HEK293 (cell line): Measurements from ENCODE around the gene C1orf115.
A peak's percentile ranks its signal among the peaks of the same experiment; 100 is the strongest.

ENCODE experiments used
- CTCF ChIA-PET: fragments of 350-600 bp; formaldehyde crosslinking; extraction: SDS; loops from one replicate; lab custom pipeline; 2021; ENCODE audit warnings: antibody characterized with exemption; lab: Yijun Ruan, JAX
- POLR2A ChIA-PET: fragments of 300-600 bp; formaldehyde crosslinking; extraction: SDS; loops from one replicate; lab custom pipeline; 2020; ENCODE audit warnings: antibody characterized with exemption, inconsistent platforms; lab: Yijun Ruan, JAX
- H3K27ac ChIP-seq: fragments of 200-500 bp; sonication (Bioruptor generic); 2 replicates; pipeline ENCODE4 v1.5.1; 2014; ENCODE audit warnings: low read depth, low read length, control low read depth, inconsistent platforms; ENCODE audit errors: extremely low read depth
- H3K36me3 ChIP-seq, 2 experiments: fragments of 200-500 bp in 1 of 2; sonication (Bioruptor generic) in 1 of 2; 1 replicate in 1 of 2; 2 replicates in 1 of 2; pipeline ENCODE4 v1.5.1; 2014 to 2017; ENCODE audit warnings: inconsistent platforms in 2 of 2, low read length in 2 of 2; ENCODE audit not compliant: control insufficient read depth in 2 of 2, insufficient read depth in 1 of 2
- H3K4me1 ChIP-seq: fragments of 200-500 bp; sonication (Bioruptor generic); 2 replicates; pipeline ENCODE4 v1.5.1; 2014; ENCODE audit warnings: mild to moderate bottlenecking, low read length, inconsistent platforms; ENCODE audit not compliant: control insufficient read depth, insufficient read depth
- H3K4me3 ChIP-seq: 2 replicates; pipeline ENCODE4 v1.5.1; 2011; ENCODE audit warnings: low read depth, mild to moderate bottlenecking, control low read depth, low read length, moderate library complexity
- H3K9me3 ChIP-seq: fragments of 200-500 bp; sonication (Bioruptor generic); 2 replicates; pipeline ENCODE4 v1.5.1; 2014; ENCODE audit warnings: low read depth, low read length, inconsistent platforms; ENCODE audit not compliant: control insufficient read depth, insufficient read depth
- BCL11A ChIP-seq: fragments of 450-650 bp; formaldehyde crosslinking; IDR thresholded peaks from 2 replicates; pipeline ENCODE4 v1.5.1; 2016; ENCODE audit warnings: low read depth, missing biosample characterization, missing genetic modification characterization
- BCL11B ChIP-seq: fragments of 450-650 bp; formaldehyde crosslinking; IDR thresholded peaks from 2 replicates; pipeline ENCODE4 v1.5.1; 2016; ENCODE audit warnings: low read depth, missing biosample characterization, missing genetic modification characterization
- BCL6B ChIP-seq: fragments of 450-650 bp; formaldehyde crosslinking; IDR thresholded peaks from 2 replicates; pipeline ENCODE4 v1.5.1; 2017; ENCODE audit warnings: missing biosample characterization, missing genetic modification characterization
- GLIS2 ChIP-seq: fragments of 450-650 bp; formaldehyde crosslinking; IDR thresholded peaks from 2 replicates; pipeline ENCODE4 v1.5.1; 2016; ENCODE audit warnings: missing biosample characterization, missing genetic modification characterization
- HOXA7 ChIP-seq: sonication (generic); formaldehyde crosslinking; IDR thresholded peaks from 2 replicates; pipeline ENCODE4 v1.8.1; 2022; ENCODE audit warnings: missing genetic modification reagents, borderline replicate concordance
- OSR2 ChIP-seq: fragments of 450-650 bp; formaldehyde crosslinking; IDR thresholded peaks from 2 replicates; pipeline ENCODE4 v1.5.1; 2016; ENCODE audit warnings: missing biosample characterization, missing genetic modification characterization
- REST ChIP-seq: fragments of 450-650 bp; formaldehyde crosslinking; IDR thresholded peaks from 2 replicates; pipeline ENCODE4 v1.5.1; 2016; ENCODE audit warnings: missing biosample characterization, missing genetic modification characterization
- SP3 ChIP-seq: fragments of 450-650 bp; formaldehyde crosslinking; IDR thresholded peaks from 2 replicates; pipeline ENCODE4 v1.5.1; 2016; ENCODE audit warnings: missing biosample characterization, missing genetic modification characterization
- SP7 ChIP-seq: fragments of 450-650 bp; formaldehyde crosslinking; IDR thresholded peaks from 2 replicates; pipeline ENCODE4 v1.5.1; 2016; ENCODE audit warnings: missing biosample characterization, missing genetic modification characterization
- YY2 ChIP-seq: fragments of 450-650 bp; formaldehyde crosslinking; IDR thresholded peaks from 2 replicates; pipeline ENCODE4 v1.5.1; 2016; ENCODE audit warnings: missing biosample characterization, missing genetic modification characterization
- ZBTB1 ChIP-seq: fragments of 450-650 bp; formaldehyde crosslinking; IDR thresholded peaks from 2 replicates; pipeline ENCODE4 v1.5.1; 2016; ENCODE audit warnings: missing biosample characterization, missing genetic modification characterization
- ZBTB44 ChIP-seq: fragments of 450-650 bp; IDR thresholded peaks from 2 replicates; pipeline ENCODE4 v1.5.1; 2018; ENCODE audit warnings: missing biosample characterization, mild to moderate bottlenecking, missing genetic modification characterization
- ZFHX2 ChIP-seq: fragments of 450-650 bp; formaldehyde crosslinking; conservative IDR thresholded peaks from 2 replicates; pipeline ENCODE4 v1.5.1; 2016; ENCODE audit warnings: missing biosample characterization, missing genetic modification characterization
- ZFP37 ChIP-seq: fragments of 450-650 bp; formaldehyde crosslinking; IDR thresholded peaks from 2 replicates; pipeline ENCODE4 v1.5.1; 2016; ENCODE audit warnings: missing biosample characterization, missing genetic modification characterization
- ZFP41 ChIP-seq: fragments of 450-650 bp; formaldehyde crosslinking; IDR thresholded peaks from 2 replicates; pipeline ENCODE4 v1.5.1; 2016; ENCODE audit warnings: missing biosample characterization, missing genetic modification characterization, borderline replicate concordance
- ZIC2 ChIP-seq: fragments of 450-650 bp; formaldehyde crosslinking; IDR thresholded peaks from 2 replicates; pipeline ENCODE4 v1.5.1; 2016; ENCODE audit warnings: missing biosample characterization, missing genetic modification characterization
- ZNF10 ChIP-seq: fragments of 450-650 bp; formaldehyde crosslinking; IDR thresholded peaks from 2 replicates; pipeline ENCODE4 v1.5.1; 2017; ENCODE audit warnings: missing biosample characterization, missing genetic modification characterization
- ZNF274 ChIP-seq, 2 experiments: fragments of 200-500 bp in 1 of 2; fragments of 450-650 bp in 1 of 2; sonication (Bioruptor generic) in 1 of 2; formaldehyde crosslinking in 1 of 2; IDR thresholded peaks; 2 replicates each; pipeline versions ENCODE4 v1.5.1 to v1.6.1; 2014 to 2016; ENCODE audit warnings: borderline replicate concordance in 1 of 2, inconsistent platforms in 1 of 2, low read length in 1 of 2, missing biosample characterization in 1 of 2, missing genetic modification characterization in 1 of 2
- ZNF324 ChIP-seq: fragments of 450-650 bp; formaldehyde crosslinking; IDR thresholded peaks from 2 replicates; pipeline ENCODE4 v1.5.1; 2016; ENCODE audit warnings: missing biosample characterization, missing genetic modification characterization
- ZNF501 ChIP-seq: fragments of 450-650 bp; formaldehyde crosslinking; IDR thresholded peaks from 2 replicates; pipeline ENCODE4 v1.5.1; 2016; ENCODE audit warnings: missing biosample characterization, missing genetic modification characterization
- ZNF596 ChIP-seq: fragments of 450-650 bp; IDR thresholded peaks from 2 replicates; pipeline ENCODE4 v1.5.0; 2018; ENCODE audit warnings: missing biosample characterization, mild to moderate bottlenecking, missing genetic modification characterization, moderate library complexity
- ZNF600 ChIP-seq: fragments of 450-650 bp; formaldehyde crosslinking; IDR thresholded peaks from 2 replicates; pipeline ENCODE4 v1.5.1; 2016; ENCODE audit warnings: missing biosample characterization, missing genetic modification characterization
- ZNF610 ChIP-seq: fragments of 450-650 bp; formaldehyde crosslinking; IDR thresholded peaks from 2 replicates; pipeline ENCODE4 v1.5.1; 2016; ENCODE audit warnings: missing biosample characterization, missing genetic modification characterization, borderline replicate concordance
- ZNF629 ChIP-seq: fragments of 450-650 bp; formaldehyde crosslinking; IDR thresholded peaks from 2 replicates; pipeline ENCODE4 v1.5.1; 2017; ENCODE audit warnings: missing biosample characterization, missing genetic modification characterization
- ZNF843 ChIP-seq: fragments of 450-650 bp; formaldehyde crosslinking; IDR thresholded peaks from 2 replicates; pipeline ENCODE4 v1.5.1; 2016; ENCODE audit warnings: missing biosample characterization, missing genetic modification characterization
- TF ChIP-seq, protein P1 (sequence below): fragments of 450-650 bp; formaldehyde crosslinking; optimal IDR thresholded peaks from 2 replicates; pipeline ENCODE3; 2016; ENCODE audit warnings: missing biosample characterization, mild to moderate bottlenecking, missing genetic modification characterization
- TF ChIP-seq, protein P2 (sequence below): fragments of 450-650 bp; formaldehyde crosslinking; IDR thresholded peaks from 2 replicates; pipeline ENCODE4; 2016; ENCODE audit warnings: missing biosample characterization, missing genetic modification characterization

C1orf115 gene, protein sequence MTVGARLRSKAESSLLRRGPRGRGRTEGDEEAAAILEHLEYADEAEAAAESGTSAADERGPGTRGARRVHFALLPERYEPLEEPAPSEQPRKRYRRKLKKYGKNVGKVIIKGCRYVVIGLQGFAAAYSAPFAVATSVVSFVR

DNA sequence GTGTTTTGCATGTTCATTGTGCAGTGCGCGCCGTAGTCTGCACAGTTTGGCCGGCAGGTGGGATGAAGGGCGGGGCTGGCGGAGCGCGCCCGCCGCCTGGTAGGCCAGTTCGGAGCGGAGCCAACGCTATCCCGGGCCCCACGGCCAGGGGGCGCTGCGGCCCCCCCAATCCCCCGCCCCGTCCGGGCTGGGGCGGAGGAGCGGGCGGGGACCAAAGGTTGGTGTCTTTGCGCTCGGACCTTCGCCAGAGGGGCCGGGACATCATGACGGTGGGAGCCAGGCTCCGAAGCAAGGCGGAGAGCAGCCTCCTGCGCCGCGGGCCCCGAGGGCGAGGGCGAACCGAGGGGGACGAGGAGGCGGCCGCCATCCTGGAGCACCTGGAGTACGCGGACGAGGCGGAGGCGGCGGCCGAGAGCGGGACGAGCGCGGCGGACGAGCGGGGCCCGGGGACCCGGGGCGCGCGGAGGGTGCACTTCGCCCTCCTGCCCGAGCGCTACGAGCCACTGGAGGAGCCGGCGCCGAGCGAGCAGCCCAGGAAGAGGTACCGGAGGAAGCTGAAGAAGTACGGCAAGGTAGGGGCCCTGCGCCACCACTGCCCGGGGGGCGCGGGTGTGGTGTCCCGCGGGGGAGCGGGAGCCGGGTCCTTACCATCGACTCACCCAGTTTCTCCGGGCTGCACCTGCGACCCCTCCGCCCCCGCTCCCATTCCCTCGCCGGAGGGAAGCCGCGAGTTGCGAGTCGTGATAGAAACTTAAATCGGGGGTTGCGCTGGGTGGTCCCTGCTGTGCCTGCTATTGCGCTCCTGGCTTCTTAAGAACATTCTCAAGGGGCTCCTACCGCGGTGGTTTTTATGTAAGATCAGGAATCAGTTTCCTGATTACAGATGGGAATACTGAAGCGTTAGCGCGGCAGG is at the start of gene C1orf115:
C1orf115 (plus strand) TSS at position 224 of the 913 bp plus-strand sequence; CDS start at position 264, 40 bp downstream.
- H3K9me3 ChIP-seq, result no peaks in the 10 kb centered on the region
- ChIA-PET POLR2A (interaction anchor here (1.1 kb wide), 1 partner anchor 58 kb away, joined by 3 read pairs; the partner anchor contains the start of gene MTARC2), CTCF (interaction anchor here (0.7 to 2.1 kb wide), 3 partner anchors 47 to 455 kb away, joined by 3 to 5 read pairs (median 3); no protein-coding TSS in a partner anchor)
- H3K4me3 ChIP-seq, result peak within 1 kb of the TSS; percentile 83
- H3K27ac ChIP-seq, result peak within 1 kb of the TSS; percentile 57; the same call in 1 of the 2 replicates
- no peaks in the 10 kb centered on the region for H3K36me3 ChIP-seq
- peaks cover 2% of the 10 kb centered on the region; the same call in 1 of the 2 replicates for H3K4me1 ChIP-seq
- TF ChIP-seq YY2 (tag by site-specific recombination), result peak; percentile 71
- TF ChIP-seq SP3 (tag by site-specific recombination), result peak; percentile 89
- no peak for TF ChIP-seq ZNF274 (IDR thresholded peaks at IDR 0.05; ENCODE audit: low read length)
- TF ChIP-seq ZNF274 (tag by site-specific recombination; IDR thresholded peaks at IDR 0.05; ENCODE audit: borderline replicate concordance), result no peak
- 0 out of 2 replicates have a peak, but pooled peaks have one; percentile 28 for TF ChIP-seq ZNF324 (tag by site-specific recombination)
- peak; percentile 78 for TF ChIP-seq ZFHX2 (tag by site-specific recombination)
- TF ChIP-seq ZNF600, result peak; percentile 67; the same call in 1 of the 2 replicates
- TF ChIP-seq ZNF596 (tag by site-specific recombination), result 0 out of 2 replicates have a peak, but pooled peaks have one; percentile 2
- TF ChIP-seq ZNF629, result peak; percentile 59
- TF ChIP-seq REST, result no peak
- no peak for TF ChIP-seq ZBTB44
- TF ChIP-seq ZNF501 (tag by site-specific recombination), result peak; percentile 87; the same call in 1 of the 2 replicates
- TF ChIP-seq, protein P1, sequence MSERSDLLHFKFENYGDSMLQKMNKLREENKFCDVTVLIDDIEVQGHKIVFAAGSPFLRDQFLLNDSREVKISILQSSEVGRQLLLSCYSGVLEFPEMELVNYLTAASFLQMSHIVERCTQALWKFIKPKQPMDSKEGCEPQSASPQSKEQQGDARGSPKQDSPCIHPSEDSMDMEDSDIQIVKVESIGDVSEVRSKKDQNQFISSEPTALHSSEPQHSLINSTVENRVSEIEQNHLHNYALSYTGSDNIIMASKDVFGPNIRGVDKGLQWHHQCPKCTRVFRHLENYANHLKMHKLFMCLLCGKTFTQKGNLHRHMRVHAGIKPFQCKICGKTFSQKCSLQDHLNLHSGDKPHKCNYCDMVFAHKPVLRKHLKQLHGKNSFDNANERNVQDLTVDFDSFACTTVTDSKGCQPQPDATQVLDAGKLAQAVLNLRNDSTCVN (tag by site-specific recombination), result peak; percentile 96
- TF ChIP-seq HOXA7 (CRISPR knock-in tag), result no peak
- no peak for TF ChIP-seq ZBTB1
- TF ChIP-seq BCL11B (tag by site-specific recombination), result peak; percentile 38; the same call in 1 of the 2 replicates
- TF ChIP-seq OSR2 (tag by site-specific recombination), result peak; percentile 12; the same call in 1 of the 2 replicates
- TF ChIP-seq BCL6B (tag by site-specific recombination), result no peak
- no peak for TF ChIP-seq ZFP41 (tag by site-specific recombination)
- TF ChIP-seq ZFP37 (tag by site-specific recombination), result peak; percentile 85
- TF ChIP-seq ZNF843, result 0 out of 2 replicates have a peak, but pooled peaks have one; percentile 19
- peak; percentile 75; the same call in 1 of the 2 replicates for TF ChIP-seq ZNF610 (tag by site-specific recombination)
- peak; percentile 36; the same call in 1 of the 2 replicates for TF ChIP-seq ZNF10
- peak; percentile 27 for TF ChIP-seq ZIC2 (tag by site-specific recombination)
- TF ChIP-seq GLIS2, result peak; percentile 73
- TF ChIP-seq BCL11A (tag by site-specific recombination), result peak; percentile 57; the same call in 1 of the 2 replicates
- TF ChIP-seq, protein P2, sequence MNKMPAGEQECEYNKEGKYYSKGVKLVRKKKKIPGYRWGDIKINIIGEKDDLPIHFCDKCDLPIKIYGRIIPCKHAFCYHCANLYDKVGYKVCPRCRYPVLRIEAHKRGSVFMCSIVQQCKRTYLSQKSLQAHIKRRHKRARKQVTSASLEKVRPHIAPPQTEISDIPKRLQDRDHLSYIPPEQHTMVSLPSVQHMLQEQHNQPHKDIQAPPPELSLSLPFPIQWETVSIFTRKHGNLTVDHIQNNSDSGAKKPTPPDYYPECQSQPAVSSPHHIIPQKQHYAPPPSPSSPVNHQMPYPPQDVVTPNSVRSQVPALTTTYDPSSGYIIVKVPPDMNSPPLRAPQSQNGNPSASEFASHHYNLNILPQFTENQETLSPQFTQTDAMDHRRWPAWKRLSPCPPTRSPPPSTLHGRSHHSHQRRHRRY (tag by site-specific recombination), result no peak
- TF ChIP-seq SP7, result peak; percentile 56; the same call in 1 of the 2 replicates
